ENCODE data around the gene SLC1A3. TPM values are rescaled to one million over a fixed set of nuclear protein-coding genes. Genes with fewer than 3 reads are reported as not detected.

SLC1A3 gene
- total and polyA plus RNA-seq, 2 donors (not counting 1 experiment from before 2014, with no cell fraction given): 0.37 TPM; not detected in 1

GRCh38 chr5:36724467-36725332 is 118.3 kb downstream of the SLC1A3 start:
- Histone ChIP-seq H2AFZ (ENCODE audit: insufficient read depth, low read depth, low read length, poor library complexity, severe bottlenecking) (peak overlapping the region; percentile 79), H3K36me3 (replicated peaks in 1 of 2; ENCODE audit: control extremely low read depth in 1 of 2, control insufficient read depth in 1 of 2, extremely low read depth in 1 of 2, insufficient read depth in 2 of 2, low read length in 1 of 2) (peaks cover 0 to 1% of the 10 kb centered on the region in 2 experiments), H3K9ac (ENCODE audit: low read length) (peak overlapping the region; percentile 59), H3K27ac (ENCODE audit: low read length in 2 of 2) (peak overlapping the region; percentile 77 to 90), H3K79me2 (ENCODE audit: control insufficient read depth, insufficient read depth, low read length) (peaks cover 32% of the 10 kb centered on the region), H3K4me1 (ENCODE audit: control insufficient read depth in 2 of 2, insufficient read depth in 2 of 2, low read length in 2 of 2) (peaks cover 56 to 57% of the 10 kb centered on the region in 2 donors), H3K4me2 (replicated peaks; ENCODE audit: low read depth, low read length, poor library complexity, severe bottlenecking) (peak overlapping the region; percentile 75), H4K20me1 (ENCODE audit: control insufficient read depth, insufficient read depth, low read length, poor library complexity, severe bottlenecking) (peaks cover 11% of the 10 kb centered on the region), H3K9me3 (ENCODE audit: control extremely low read depth in 1 of 3, control insufficient read depth in 2 of 3, insufficient read depth in 1 of 3, low read length in 2 of 3) (no peaks in the 10 kb centered on the region), H3K27me3 (replicated peaks in 1 of 4; ENCODE audit: control extremely low read depth in 1 of 4, control insufficient read depth in 3 of 4, insufficient read depth in 4 of 4, low read length in 3 of 4) (no peaks in the 10 kb centered on the region), H3K4me3 (ENCODE audit: control extremely low read depth in 1 of 5, extremely low read depth in 1 of 5, insufficient read depth in 1 of 5, low read depth in 2 of 5, low read length in 4 of 5) (peak overlapping the region; percentile 38 to 86 (median 62))
- 7% methylated on average over 3 of the region's 6 CpGs for WGBS (ENCODE audit: insufficient coverage)
- H3K4me3 Mint-ChIP-seq: peak overlapping the region; percentile 91
- peak; percentile 85 for ATAC-seq (ENCODE audit: low read depth)
- no peak for TF ChIP-seq EZH2 (IDR thresholded peaks at IDR 0.05; ENCODE audit: borderline replicate concordance, insufficient read depth, low read depth, low read length, poor library complexity, severe bottlenecking)
- TF ChIP-seq CTCF (IDR thresholded peaks at IDR 0.05): no peak
- CTCF ChIA-PET: interaction anchor here (0.6 to 5.7 kb wide), 13 partner anchors 10 to 483 kb away, joined by 3 to 59 read pairs (median 7); partner anchors contain the start of gene NADK2
- peak; percentile 90 for DNase-seq
- intact Hi-C loops (cut with micrococcal nuclease): loop anchor here (1.0 to 5.0 kb wide), 5 partner anchors 20 to 648 kb away; partner anchors contain the start of gene NUP155
- POLR2A ChIA-PET: interaction anchor here (0.7 to 3.1 kb wide), 5 partner anchors 20 to 572 kb away, joined by 3 to 15 read pairs (median 7); partner anchors contain the start of genes NADK2, NIPBL and SKP2
- H3K27ac Mint-ChIP-seq: peak overlapping the region; percentile 98
- H3K9me3 Mint-ChIP-seq (ENCODE audit: insufficient read depth): no peaks in the 10 kb centered on the region
- no peaks in the 10 kb centered on the region for H3K27me3 Mint-ChIP-seq
- H3K4me1 Mint-ChIP-seq: peaks cover 57% of the 10 kb centered on the region

Data from B cell (primary cell).